GM12878 (cell line): ENCODE measurements around the gene CTNNBL1. TPM values are rescaled to one million over a fixed set of nuclear protein-coding genes. Genes with fewer than 3 reads are reported as not detected.

Source experiments
- ATAC-seq: fragments of 200-7000 bp; cut with Tn5 transposase; 3 replicates; pipeline ENCODE4 v1.9.1; 2020; ENCODE audit warnings: mild to moderate bottlenecking, moderate library complexity
- BruUV-seq: library from RNA; stranded (reverse); fragments of 400-500 nt; replicated peaks from 2 replicates; lab custom pipeline; 2021; lab: Mats Ljungman, UMichigan
- CTCF ChIA-PET: fragments of 300-600 bp; sonication (Branson Sonifier 250); formaldehyde crosslinking; extraction: SDS; loops from one replicate; lab custom pipeline; 2021; ENCODE audit warnings: inconsistent platforms; lab: Yijun Ruan, JAX
- POLR2A ChIA-PET: fragments of 350-600 bp; formaldehyde crosslinking; extraction: SDS; loops from one replicate; lab custom pipeline; 2021; ENCODE audit warnings: inconsistent platforms; lab: Charles Lee
- RAD21 ChIA-PET: fragments of 300-600 bp; sonication (Branson Sonifier 250); formaldehyde crosslinking; loops from one replicate; lab custom pipeline; 2023; ENCODE audit warnings: antibody characterized with exemption; ENCODE audit not compliant: unreplicated experiment; lab: Charles Lee
- SMC1A ChIA-PET: fragments of 300-600 bp; sonication (Branson Sonifier 250); formaldehyde crosslinking; loops from one replicate; lab custom pipeline; 2023; ENCODE audit not compliant: unreplicated experiment, uncharacterized antibody; lab: Charles Lee
- DNase-seq: peaks from one replicate; pipeline ENCODE4 v3.0.0-alpha.2; 2011; ENCODE audit warnings: low read depth, low spot score
- FAIRE-seq: peaks from 3 replicates; lab custom pipeline; 2011; peaks lifted over from hg19 to GRCh38; lab: Jason Lieb, UNC
- H2AFZ ChIP-seq: 2 replicates; pipeline ENCODE4 v1.6.0; 2011; ENCODE audit warnings: low read depth, low read length, control low read depth; ENCODE audit not compliant: control insufficient read depth
- H3K27ac ChIP-seq: 2 replicates; pipeline ENCODE4 v1.5.1; 2011; ENCODE audit warnings: control low read depth; ENCODE audit not compliant: control insufficient read depth, insufficient read depth
- H3K27me3 ChIP-seq, 2 experiments: replicated peaks in 1 of 2; 2 replicates each; pipeline versions ENCODE4 v1.6.0 to v1.6.1; 2011; ENCODE audit warnings: low read length in 1 of 2; ENCODE audit not compliant: control insufficient read depth in 2 of 2, insufficient read depth in 2 of 2
- H3K36me3 ChIP-seq, 2 experiments: 2 replicates each; pipeline ENCODE4 v1.5.1; 2011; ENCODE audit warnings: low read length in 1 of 2; ENCODE audit not compliant: control insufficient read depth in 2 of 2, insufficient read depth in 2 of 2
- H3K4me1 ChIP-seq: 2 replicates; pipeline ENCODE4 v1.6.1; 2011; ENCODE audit warnings: mild to moderate bottlenecking, low read length, moderate library complexity, mixed read lengths; ENCODE audit not compliant: control insufficient read depth, insufficient read depth
- H3K4me2 ChIP-seq: 2 replicates; pipeline ENCODE4 v1.6.0; 2011; ENCODE audit warnings: control low read depth; ENCODE audit not compliant: control insufficient read depth, insufficient read depth
- H3K4me3 ChIP-seq: fragments of 200-600 bp; sonication (generic); 2 replicates; pipeline ENCODE4 v1.5.1; 2016
- H3K79me2 ChIP-seq: 2 replicates; pipeline ENCODE4 v1.6.0; 2011; ENCODE audit warnings: low read length; ENCODE audit not compliant: control insufficient read depth, insufficient read depth
- H3K9ac ChIP-seq: 2 replicates; pipeline ENCODE4 v1.8.0; 2011; ENCODE audit warnings: low read length, control low read depth, mixed read lengths; ENCODE audit not compliant: control insufficient read depth, insufficient read depth
- H3K9me3 ChIP-seq: replicated peaks from 3 replicates; pipeline ENCODE4 v1.5.1; 2011; ENCODE audit warnings: mild to moderate bottlenecking, low read length; ENCODE audit not compliant: control insufficient read depth, insufficient read depth
- H4K20me1 ChIP-seq: 2 replicates; pipeline ENCODE4 v1.6.0; 2011; ENCODE audit not compliant: control insufficient read depth, insufficient read depth
- BACH1 ChIP-seq: fragments of 450-650 bp; IDR thresholded peaks from 2 replicates; pipeline ENCODE4 v1.6.1; 2017; ENCODE audit warnings: mild to moderate bottlenecking, borderline replicate concordance
- BCL3 ChIP-seq: IDR thresholded peaks from 2 replicates; pipeline ENCODE4 v1.6.1; 2011; ENCODE audit warnings: borderline replicate concordance, low read depth, mild to moderate bottlenecking, moderate library complexity, low read length; ENCODE audit not compliant: insufficient read depth, poor library complexity, severe bottlenecking
- CHD1 ChIP-seq: IDR thresholded peaks from 2 replicates; pipeline ENCODE4 v1.6.1; 2012; ENCODE audit warnings: low read depth, low read length, improper control_type of control experiment
- GATAD2B ChIP-seq: fragments of 450-650 bp; conservative IDR thresholded peaks from 2 replicates; pipeline ENCODE4 v1.6.1; 2017; ENCODE audit warnings: low read depth, mild to moderate bottlenecking, moderate library complexity
- HDGF ChIP-seq: fragments of 450-650 bp; IDR thresholded peaks from 2 replicates; pipeline ENCODE4 v1.6.1; 2016; ENCODE audit warnings: antibody characterized with exemption
- IRF3 ChIP-seq: fragments of 450-650 bp; IDR thresholded peaks from 2 replicates; pipeline ENCODE4 v1.6.1; 2014; ENCODE audit warnings: mild to moderate bottlenecking
- IRF5 ChIP-seq: fragments of 450-650 bp; IDR thresholded peaks from 2 replicates; pipeline ENCODE4 v1.6.1; 2017; ENCODE audit warnings: borderline replicate concordance
- MEF2A ChIP-seq: IDR thresholded peaks from 2 replicates; pipeline ENCODE4 v1.6.1; 2011; ENCODE audit warnings: low read depth, mild to moderate bottlenecking, low read length, moderate library complexity; ENCODE audit not compliant: insufficient read depth
- MTA3 ChIP-seq: IDR thresholded peaks from 2 replicates; pipeline ENCODE4 v1.6.1; 2012; ENCODE audit warnings: low read length, inconsistent platforms, borderline replicate concordance
- MXI1 ChIP-seq: fragments of 150-350 bp; IDR thresholded peaks from 2 replicates; pipeline ENCODE4 v1.6.1; 2011; ENCODE audit warnings: low read depth, mild to moderate bottlenecking, inconsistent platforms, low read length, improper control_type of control experiment
- NR2C1 ChIP-seq: fragments of 450-650 bp; IDR thresholded peaks from 2 replicates; pipeline ENCODE4 v1.6.1; 2017; ENCODE audit warnings: antibody characterized with exemption, mild to moderate bottlenecking, moderate library complexity
- NR2C2 ChIP-seq: IDR thresholded peaks from 2 replicates; pipeline ENCODE4 v1.6.1; 2011; ENCODE audit warnings: borderline replicate concordance, low read depth; ENCODE audit not compliant: control insufficient read depth, insufficient read length
- PAX5 ChIP-seq: IDR thresholded peaks from 2 replicates; pipeline ENCODE4 v1.6.1; 2011; ENCODE audit warnings: low read depth, low read length, borderline replicate concordance
- POLR2AphosphoS2 ChIP-seq: IDR thresholded peaks from 2 replicates; pipeline ENCODE4 v1.6.1; 2011; ENCODE audit warnings: low read depth, mild to moderate bottlenecking, low read length, improper control_type of control experiment, moderate library complexity
- RELA ChIP-seq: fragments of 450-650 bp; IDR thresholded peaks from 2 replicates; pipeline ENCODE4 v1.8.0; 2014; ENCODE audit warnings: borderline replicate concordance; ENCODE audit not compliant: partially characterized antibody
- SPI1 ChIP-seq: IDR thresholded peaks from 2 replicates; pipeline ENCODE4 v1.6.1; 2011; ENCODE audit warnings: low read depth, mild to moderate bottlenecking, low read length, moderate library complexity, borderline replicate concordance; ENCODE audit not compliant: insufficient read depth
- SUZ12 ChIP-seq: fragments of 200-600 bp; sonication (generic); IDR thresholded peaks from one replicate; pipeline ENCODE4 v1.6.1; 2018; ENCODE audit warnings: antibody characterized with exemption, mild to moderate bottlenecking; ENCODE audit not compliant: unreplicated experiment
- ZNF24 ChIP-seq: fragments of 450-650 bp; IDR thresholded peaks from 2 replicates; pipeline ENCODE4 v1.6.1; 2017; ENCODE audit warnings: antibody characterized with exemption, mild to moderate bottlenecking
- ZNF274 ChIP-seq: IDR thresholded peaks from one replicate; pipeline ENCODE4 v1.8.0; 2011; ENCODE audit not compliant: insufficient read length, insufficient read depth
- WGBS: methylation state at CpG from one replicate; pipeline ENCODE4 v1.1.6; 2016; ENCODE audit warnings: low lambda C conversion rate; ENCODE audit not compliant: insufficient replicate concordance, insufficient coverage; ENCODE audit errors: missing lambda C conversion rate; 5-methylcytosine and 5-hydroxymethylcytosine counted together
- in situ Hi-C: fragments of 300-500 bp; cut with MboI; formaldehyde crosslinking; loops from 9 replicates; pipeline ENCODE4 v1.14.3; 2018; ENCODE audit warnings: mixed read lengths
- intact Hi-C: fragments of 100-400 bp; cut with micrococcal nuclease; formaldehyde crosslinking; loops from one replicate; pipeline ENCODE4 v1.14.2; 2022; ENCODE audit not compliant: unreplicated experiment
- polyA plus RNA-seq, 11 experiments: library from polyadenylated mRNA; depleted of rRNA in 4 of 11; unstranded in 6 of 11; stranded (reverse) in 5 of 11; fragments of >200 nt; fragmentation: Nextera tagmentation in 4 of 11; fragmentation: Illumina TruSeq in 1 of 11; extraction: Ambion mirVana in 4 of 11; extraction: Trizol in 1 of 11; gene quantifications; 1 replicate in 1 of 11; 2 replicates in 10 of 11; pipeline versions ENCODE4 v1.2.1 to v1.2.3, GENCODE V29; 2011 to 2016; ENCODE audit warnings: inconsistent platforms in 2 of 11, missing spikeins in 2 of 11, low read depth in 1 of 11
- total RNA-seq, 4 experiments: library from RNA; depleted of rRNA in 3 of 4; stranded (reverse); fragments of >200 nt in 3 of 4; fragmentation: Illumina TruSeq in 1 of 4; extraction: Trizol in 1 of 4; gene quantifications; 2 replicates each; pipeline versions ENCODE4 v1.2.1 to v1.2.3, GENCODE V29; 2013 to 2021

CTNNBL1 gene
- total and polyA plus RNA-seq, 10 of the 15 experiments (the other 5 are each of a cell fraction or from before 2014, with no cell fraction given) = 43.1 to 102 (median 67.8) TPM

- Histone ChIP-seq H3K4me2 (no peak overlapping the region), H4K20me1 (no peaks in the 10 kb centered on the region), H3K4me3 (no peak overlapping the region), H2AFZ (no peak overlapping the region), H3K27me3 (no peaks in the 10 kb centered on the region), H3K9ac (no peak overlapping the region), H3K79me2 (no peaks in the 10 kb centered on the region), H3K27ac (no peak overlapping the region), H3K4me1 (peaks cover 33% of the 10 kb centered on the region), H3K9me3 (no peaks in the 10 kb centered on the region), H3K36me3 (peaks cover 6 to 12% of the 10 kb centered on the region in 2 experiments; a peak in 3 of 4 replicates)
- ChIA-PET RAD21 (no interaction called here), SMC1A (no interaction called here), CTCF (interaction anchor here (1.0 kb wide), 1 partner anchor 23 kb away, joined by 3 read pairs; no protein-coding TSS in a partner anchor), POLR2A (no interaction called here)
- WGBS = 97% methylated on average over 2 of the region's 2 CpGs
- no peak for TF ChIP-seq SPI1
- TF ChIP-seq HDGF = no peak
- no peak for TF ChIP-seq BACH1
- no peak for TF ChIP-seq IRF3
- no peak for TF ChIP-seq NR2C1
- TF ChIP-seq CHD1 = no peak
- TF ChIP-seq BCL3 = no peak
- TF ChIP-seq POLR2AphosphoS2 = no peak
- TF ChIP-seq IRF5 = no peak
- no peak for TF ChIP-seq ZNF24
- TF ChIP-seq SUZ12 = no peak
- no peak for TF ChIP-seq NR2C2
- no peak for TF ChIP-seq MTA3
- TF ChIP-seq GATAD2B = no peak
- TF ChIP-seq RELA = no peak
- TF ChIP-seq ZNF274 = no peak
- no peak for TF ChIP-seq PAX5
- TF ChIP-seq MEF2A = no peak
- TF ChIP-seq MXI1 = no peak
- in situ Hi-C loops (no loop called here), intact Hi-C loops (loop anchor here (5.0 kb wide), 1 partner anchor 190 kb away; no protein-coding TSS in a partner anchor)
- no TSS peak for BruUV-seq
- no peak for FAIRE-seq
- no peak for DNase-seq
- ATAC-seq = no peak
Observed at GRCh38 chr20:37801921-37802320, 108.1 kb downstream of the CTNNBL1 start.
